ENCODE measurements around the gene PDIA6. TPM values are rescaled to one million over a fixed set of nuclear protein-coding genes. Genes with fewer than 3 reads are reported as not detected.

Gene PDIA6
- total RNA-seq, 1 experiment from 2014 or later = 271 TPM

DNA sequence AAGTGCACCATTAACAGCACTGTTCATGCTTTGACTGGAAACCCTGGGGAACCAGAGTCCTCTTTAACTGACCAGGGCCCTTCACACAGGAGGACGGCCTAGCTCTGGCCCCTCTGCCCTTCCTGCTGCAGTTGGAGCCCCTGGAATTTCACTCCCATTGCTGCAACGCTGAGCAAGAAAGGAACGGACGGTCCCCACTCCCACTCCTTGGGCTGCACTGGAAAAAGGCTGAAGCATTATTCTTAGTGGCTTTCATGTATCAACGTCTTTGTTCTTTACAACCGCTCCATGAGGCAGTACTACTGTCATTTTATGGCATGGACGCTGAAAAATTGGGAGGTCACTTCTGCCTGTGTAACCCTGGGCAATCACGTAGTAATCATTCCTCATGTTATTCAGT lies 9.9 kb downstream of the PDIA6 start:
- POLR2A ChIA-PET = no interaction called here
- intact Hi-C loops (cut with micrococcal nuclease; ENCODE audit: unreplicated experiment) = no loop called here
- no TSS peak for BruUV-seq (replicated peaks)
- Histone ChIP-seq H3K4me1 (ENCODE audit: control insufficient read depth, insufficient read depth, low read length) (no peaks in the 10 kb centered on the region), H3K36me3 (ENCODE audit: control insufficient read depth, insufficient read depth, low read length) (peaks cover 11% of the 10 kb centered on the region; the same call in 1 of the 2 replicates), H3K4me3 (ENCODE audit: low read depth in 2 of 2, low read length in 2 of 2) (no peak overlapping the region), H3K9me3 (ENCODE audit: control insufficient read depth, insufficient read depth, low read depth, low read length) (no peaks in the 10 kb centered on the region), H3K27me3 (ENCODE audit: control insufficient read depth, insufficient read depth, low read length) (no peaks in the 10 kb centered on the region), H3K27ac (ENCODE audit: low read length) (no peak overlapping the region)
- in situ Hi-C loops (cut with HindIII; ENCODE audit: low pct_unique_long_range_greater_than_20kb, low sequenced_read_pairs) = no loop called here
- no peak; the same call in 1 of the 2 replicates for ATAC-seq
- CTCF ChIA-PET = no interaction called here
- TF ChIP-seq TCF7L2 (IDR thresholded peaks at IDR 0.05; ENCODE audit: low read depth, low read length) (no peak), SIN3A (IDR thresholded peaks at IDR 0.05; ENCODE audit: borderline replicate concordance, insufficient read depth, low read depth, low read length) (no peak), POLR2AphosphoS5 (IDR thresholded peaks at IDR 0.05; ENCODE audit: low read depth, low read length) (no peak)
- TF ChIP-seq, protein P1, sequence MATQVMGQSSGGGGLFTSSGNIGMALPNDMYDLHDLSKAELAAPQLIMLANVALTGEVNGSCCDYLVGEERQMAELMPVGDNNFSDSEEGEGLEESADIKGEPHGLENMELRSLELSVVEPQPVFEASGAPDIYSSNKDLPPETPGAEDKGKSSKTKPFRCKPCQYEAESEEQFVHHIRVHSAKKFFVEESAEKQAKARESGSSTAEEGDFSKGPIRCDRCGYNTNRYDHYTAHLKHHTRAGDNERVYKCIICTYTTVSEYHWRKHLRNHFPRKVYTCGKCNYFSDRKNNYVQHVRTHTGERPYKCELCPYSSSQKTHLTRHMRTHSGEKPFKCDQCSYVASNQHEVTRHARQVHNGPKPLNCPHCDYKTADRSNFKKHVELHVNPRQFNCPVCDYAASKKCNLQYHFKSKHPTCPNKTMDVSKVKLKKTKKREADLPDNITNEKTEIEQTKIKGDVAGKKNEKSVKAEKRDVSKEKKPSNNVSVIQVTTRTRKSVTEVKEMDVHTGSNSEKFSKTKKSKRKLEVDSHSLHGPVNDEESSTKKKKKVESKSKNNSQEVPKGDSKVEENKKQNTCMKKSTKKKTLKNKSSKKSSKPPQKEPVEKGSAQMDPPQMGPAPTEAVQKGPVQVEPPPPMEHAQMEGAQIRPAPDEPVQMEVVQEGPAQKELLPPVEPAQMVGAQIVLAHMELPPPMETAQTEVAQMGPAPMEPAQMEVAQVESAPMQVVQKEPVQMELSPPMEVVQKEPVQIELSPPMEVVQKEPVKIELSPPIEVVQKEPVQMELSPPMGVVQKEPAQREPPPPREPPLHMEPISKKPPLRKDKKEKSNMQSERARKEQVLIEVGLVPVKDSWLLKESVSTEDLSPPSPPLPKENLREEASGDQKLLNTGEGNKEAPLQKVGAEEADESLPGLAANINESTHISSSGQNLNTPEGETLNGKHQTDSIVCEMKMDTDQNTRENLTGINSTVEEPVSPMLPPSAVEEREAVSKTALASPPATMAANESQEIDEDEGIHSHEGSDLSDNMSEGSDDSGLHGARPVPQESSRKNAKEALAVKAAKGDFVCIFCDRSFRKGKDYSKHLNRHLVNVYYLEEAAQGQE (IDR thresholded peaks at IDR 0.05; ENCODE audit: insufficient read depth in 1 of 2, low read depth in 2 of 2, low read length in 1 of 2) = no peak
- TF ChIP-seq, protein P2, sequence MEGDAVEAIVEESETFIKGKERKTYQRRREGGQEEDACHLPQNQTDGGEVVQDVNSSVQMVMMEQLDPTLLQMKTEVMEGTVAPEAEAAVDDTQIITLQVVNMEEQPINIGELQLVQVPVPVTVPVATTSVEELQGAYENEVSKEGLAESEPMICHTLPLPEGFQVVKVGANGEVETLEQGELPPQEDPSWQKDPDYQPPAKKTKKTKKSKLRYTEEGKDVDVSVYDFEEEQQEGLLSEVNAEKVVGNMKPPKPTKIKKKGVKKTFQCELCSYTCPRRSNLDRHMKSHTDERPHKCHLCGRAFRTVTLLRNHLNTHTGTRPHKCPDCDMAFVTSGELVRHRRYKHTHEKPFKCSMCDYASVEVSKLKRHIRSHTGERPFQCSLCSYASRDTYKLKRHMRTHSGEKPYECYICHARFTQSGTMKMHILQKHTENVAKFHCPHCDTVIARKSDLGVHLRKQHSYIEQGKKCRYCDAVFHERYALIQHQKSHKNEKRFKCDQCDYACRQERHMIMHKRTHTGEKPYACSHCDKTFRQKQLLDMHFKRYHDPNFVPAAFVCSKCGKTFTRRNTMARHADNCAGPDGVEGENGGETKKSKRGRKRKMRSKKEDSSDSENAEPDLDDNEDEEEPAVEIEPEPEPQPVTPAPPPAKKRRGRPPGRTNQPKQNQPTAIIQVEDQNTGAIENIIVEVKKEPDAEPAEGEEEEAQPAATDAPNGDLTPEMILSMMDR (IDR thresholded peaks at IDR 0.05) = no peak
- no peak for DNase-seq (ENCODE audit: low read depth, low spot score)

DNA sequence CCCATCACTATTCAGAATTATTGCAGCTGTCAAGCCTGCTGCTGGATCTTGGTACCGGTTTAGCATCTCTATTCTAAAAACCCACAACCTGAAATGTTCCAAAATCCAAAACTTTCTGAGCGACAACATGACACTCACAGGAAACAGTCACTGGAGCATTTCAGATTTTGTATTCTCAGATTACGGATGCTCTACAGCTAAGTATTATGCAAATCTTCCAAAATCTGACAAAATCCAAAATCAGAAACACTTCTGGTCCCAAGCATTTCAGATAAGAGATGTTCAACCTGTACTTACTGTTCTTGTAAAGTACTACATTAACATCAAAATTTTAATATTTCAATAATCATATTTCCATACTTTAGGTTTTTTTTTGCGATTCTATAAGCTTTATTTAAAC lies 12.4 kb downstream of the PDIA6 start:
- DNase-seq (ENCODE audit: low read depth, low spot score) (no peak), ATAC-seq (no peak)
- intact Hi-C loops (cut with micrococcal nuclease; ENCODE audit: unreplicated experiment) (no loop called here), in situ Hi-C loops (cut with HindIII; ENCODE audit: low pct_unique_long_range_greater_than_20kb, low sequenced_read_pairs) (no loop called here)
- no TSS peak for BruUV-seq (replicated peaks)
- ChIA-PET CTCF (interaction anchor here (0.6 kb wide), 1 partner anchor 332 kb away, joined by 4 read pairs; no protein-coding TSS in a partner anchor), POLR2A (no interaction called here)
- TF ChIP-seq, protein P1 (IDR thresholded peaks at IDR 0.05; ENCODE audit: insufficient read depth in 1 of 2, low read depth in 2 of 2, low read length in 1 of 2) = no peak
- TF ChIP-seq POLR2AphosphoS5 (IDR thresholded peaks at IDR 0.05; ENCODE audit: low read depth, low read length) = no peak
- TF ChIP-seq, protein P2 (IDR thresholded peaks at IDR 0.05) = no peak
- no peak for TF ChIP-seq TCF7L2 (IDR thresholded peaks at IDR 0.05; ENCODE audit: low read depth, low read length)
- TF ChIP-seq SIN3A (IDR thresholded peaks at IDR 0.05; ENCODE audit: borderline replicate concordance, insufficient read depth, low read depth, low read length) = no peak
- Histone ChIP-seq H3K27ac (ENCODE audit: low read length) (no peak overlapping the region), H3K36me3 (ENCODE audit: control insufficient read depth, insufficient read depth, low read length) (peaks cover 20% of the 10 kb centered on the region), H3K27me3 (ENCODE audit: control insufficient read depth, insufficient read depth, low read length) (no peaks in the 10 kb centered on the region), H3K4me3 (ENCODE audit: low read depth in 2 of 2, low read length in 2 of 2) (no peak overlapping the region), H3K4me1 (ENCODE audit: control insufficient read depth, insufficient read depth, low read length) (no peaks in the 10 kb centered on the region), H3K9me3 (ENCODE audit: control insufficient read depth, insufficient read depth, low read depth, low read length) (no peaks in the 10 kb centered on the region)
